ENCODE measurements around the gene PKD2L1.
A peak's percentile ranks its signal among the peaks of the same experiment; 100 is the strongest.

DNA sequence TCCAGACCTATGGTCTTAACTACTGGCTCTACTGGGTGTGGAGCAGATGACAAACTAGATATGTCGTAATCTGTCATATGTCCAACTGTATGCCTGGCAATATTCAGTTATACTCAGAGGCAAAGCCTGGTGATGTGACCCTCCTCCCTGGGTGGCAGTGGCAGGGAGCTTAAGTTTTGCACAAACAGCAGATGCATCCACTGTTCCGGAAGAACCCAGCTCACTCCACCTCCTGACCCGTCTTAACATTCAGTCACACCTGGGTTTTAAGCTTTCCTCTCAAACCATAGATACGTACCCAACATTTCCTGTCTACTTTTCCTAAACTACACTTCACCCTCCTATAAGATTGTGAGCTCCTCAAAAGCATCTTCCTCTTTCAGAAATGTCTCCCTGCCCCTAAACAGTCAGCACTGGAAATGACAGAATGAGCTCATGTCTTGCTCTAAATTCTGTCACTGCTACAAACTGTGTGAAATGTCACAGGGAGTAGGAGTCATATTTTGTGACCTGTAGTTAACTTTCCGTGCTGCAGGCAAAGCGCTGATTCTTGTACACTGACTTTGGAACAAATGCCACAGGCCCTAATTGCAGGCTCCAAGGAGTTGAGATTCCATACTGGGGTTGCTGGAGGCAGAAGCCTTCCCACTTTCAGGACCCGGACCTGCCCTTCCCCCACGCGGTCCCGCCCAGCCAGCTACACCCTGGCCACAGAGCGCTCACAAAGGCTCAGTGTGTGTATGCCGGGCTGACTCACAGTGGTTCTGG is 40.9 kb upstream of the PKD2L1 start:
- TF ChIP-seq YY1 (IDR thresholded peaks at IDR 0.05; ENCODE audit: low read depth) (0 out of 2 replicates have a peak, but pooled peaks have one; percentile 2), TCF12 (IDR thresholded peaks at IDR 0.05; ENCODE audit: low read depth) (peak; percentile 57; the same call in 1 of the 2 replicates), RAD21 (IDR thresholded peaks at IDR 0.05; ENCODE audit: low read depth) (peak; percentile 28; the same call in 1 of the 2 replicates), ZBTB7A (IDR thresholded peaks at IDR 0.05; ENCODE audit: low read depth) (no peak), TEAD4 (IDR thresholded peaks at IDR 0.05) (peak; percentile 53; the same call in 1 of the 2 replicates), EP300 (IDR thresholded peaks at IDR 0.05; ENCODE audit: borderline replicate concordance) (peak; percentile 60), TAF1 (IDR thresholded peaks at IDR 0.05; ENCODE audit: low read depth) (peak; percentile 50; the same call in 1 of the 2 replicates)

All from Ishikawa (cell line).